Transverse colon (tissue), 4 donors: ENCODE results near the gene EED. TPM values are rescaled to one million over a fixed set of nuclear protein-coding genes. Genes with fewer than 3 reads are reported as not detected.

ENCODE experiments used
- DNase-seq: peaks from one replicate; pipeline ENCODE4 v3.0.0-alpha.2; 2019
- H3K27ac ChIP-seq, 4 donors: fragments of 200-600 bp; sonication (generic); 2 replicates each; pipeline ENCODE4 v1.5.1; 2016 to 2018; ENCODE audit warnings: inconsistent platforms in 4 of 4
- H3K27me3 ChIP-seq: fragments of 200-600 bp; sonication (generic); 2 replicates; pipeline ENCODE4 v1.5.1; 2017; ENCODE audit warnings: inconsistent platforms
- H3K36me3 ChIP-seq, 4 donors: fragments of 200-600 bp; sonication (generic); 2 replicates each; pipeline ENCODE4 v1.5.1; 2017 to 2019; ENCODE audit warnings: inconsistent platforms in 4 of 4
- H3K4me1 ChIP-seq, 4 donors: fragments of 200-600 bp; sonication (generic); 2 replicates each; pipeline ENCODE4 v1.5.1; 2017 to 2020; ENCODE audit warnings: inconsistent platforms in 4 of 4
- H3K4me3 ChIP-seq, 4 donors: fragments of 200-600 bp; sonication (generic); 1 replicate in 1 of 4; 2 replicates in 3 of 4; pipeline versions ENCODE4 v1.5.1 to v1.6.1; 2017 to 2019; ENCODE audit warnings: inconsistent platforms in 4 of 4
- H3K9me3 ChIP-seq, 2 donors: fragments of 200-600 bp; sonication (generic); 2 replicates each; pipeline ENCODE4 v1.5.1; 2017 to 2019; ENCODE audit warnings: inconsistent platforms in 2 of 2
- CTCF ChIP-seq, 5 experiments: fragments of 200-600 bp in 3 of 5; fragments of 450-650 bp in 2 of 5; sonication (generic) in 3 of 5; IDR thresholded peaks; 1 replicate in 2 of 5; 2 replicates in 3 of 5; pipeline ENCODE4 v1.5.1; 2016 to 2017; ENCODE audit warnings: antibody characterized with exemption in 5 of 5, inconsistent platforms in 3 of 5, mild to moderate bottlenecking in 2 of 5, moderate library complexity in 1 of 5
- EP300 ChIP-seq: sonication (generic); formaldehyde crosslinking; IDR thresholded peaks from one replicate; pipeline ENCODE4 v1.6.1; 2017; ENCODE audit warnings: antibody characterized with exemption, low read depth
- POLR2A ChIP-seq: fragments of 450-650 bp; IDR thresholded peaks from one replicate; pipeline ENCODE4 v1.6.1; 2016; ENCODE audit warnings: antibody characterized with exemption, mild to moderate bottlenecking, moderate library complexity
- POLR2AphosphoS5 ChIP-seq, 3 donors: sonication (generic); formaldehyde crosslinking; IDR thresholded peaks; one replicate each; pipeline ENCODE4 v1.6.1; 2016; ENCODE audit warnings: antibody characterized with exemption in 3 of 3
- WGBS, 2 donors: methylation state at CpG; one replicate each; pipeline ENCODE4 v1.1.5; 2018; ENCODE audit warnings: low coverage in 1 of 2; 5-methylcytosine and 5-hydroxymethylcytosine counted together
- in situ Hi-C, 4 donors: fragments of 200-750 bp; cut with MboI; loops; one replicate each; pipeline versions ENCODE4 v1.15.0 to v1.15.1; 2017; ENCODE audit warnings: low sequenced_read_pairs in 3 of 4, low pct_ligation_motif_present in 1 of 4, low pct_unique_long_range_greater_than_20kb in 1 of 4
- intact Hi-C: fragments of 100-400 bp; cut with DNase I; formaldehyde crosslinking; loops from one replicate; pipeline ENCODE4 v1.15.1; 2023; ENCODE audit warnings: low total_unique reads
- total RNA-seq, 4 donors: library from RNA; depleted of rRNA; stranded (reverse); fragments of >200 nt; gene quantifications; one replicate each; pipeline ENCODE4 v1.1.0, GENCODE V29; 2016

Gene EED
- total RNA-seq, 4 donors from 2014 or later, result 2.8 to 43.5 (median 23.5) TPM

DNA sequence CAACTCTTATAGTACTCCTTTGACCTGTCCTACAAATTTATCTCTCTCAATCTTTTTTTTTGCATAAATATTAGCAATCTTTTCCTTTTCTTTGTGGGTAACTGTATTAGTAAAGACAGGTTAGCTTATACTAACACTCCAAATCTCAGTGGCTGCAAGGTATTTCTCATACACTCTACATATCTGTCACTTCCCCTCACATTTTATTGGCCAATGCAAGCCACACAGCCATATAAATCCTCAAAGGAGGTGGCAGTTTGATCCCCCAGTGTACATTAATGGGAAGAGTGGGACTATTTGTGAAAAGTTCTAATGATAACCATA is 42.6 kb upstream of the EED start:
- no peaks in the 10 kb centered on the region for H3K36me3 ChIP-seq
- H3K9me3 ChIP-seq, result no peaks in the 10 kb centered on the region
- H3K27me3 ChIP-seq, result no peaks in the 10 kb centered on the region
- H3K27ac ChIP-seq, result peak overlapping the region in 3 of 4 donors; percentile 28 to 49 (median 49)
- TF ChIP-seq EP300 (no peak), POLR2A (no peak), CTCF (IDR thresholded peaks at IDR 0.05) (no peak), POLR2AphosphoS5 (IDR thresholded peaks at IDR 0.05) (no peak)
- H3K4me3 ChIP-seq, result peak overlapping the region in 3 of 4 donors; percentile 1 to 22 (median 14)
- DNase-seq, result no peak
- intact Hi-C loops, result no loop called here
- in situ Hi-C loops, result loop anchor here in 1 of 4 donors (25.0 kb wide), 2 partner anchors 265 to 340 kb away; partner anchors contain the start of gene CCDC83
- H3K4me1 ChIP-seq, result peaks cover 0 to 13% (median 0%) of the 10 kb centered on the region in 4 donors

DNA sequence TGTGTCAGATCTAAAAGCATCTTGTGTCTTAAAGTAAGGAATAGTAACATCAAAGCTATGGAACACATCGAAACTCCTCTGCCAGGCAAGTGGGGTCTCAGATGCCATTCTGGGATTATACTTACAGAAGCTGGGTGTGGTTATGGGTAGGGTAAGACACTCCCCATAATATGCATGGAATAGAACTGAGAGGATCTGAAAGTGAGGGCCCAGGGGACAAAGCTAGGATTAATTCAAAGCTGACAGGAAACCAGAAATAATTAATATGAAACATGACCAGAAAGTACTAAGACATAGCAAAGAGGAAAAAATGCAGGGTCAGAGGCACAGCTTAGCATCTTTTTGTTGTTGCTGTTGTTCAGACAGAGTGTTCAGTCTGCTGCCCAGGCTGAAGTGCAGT is 40.2 kb upstream of the EED start:
- Histone ChIP-seq H3K36me3 (no peaks in the 10 kb centered on the region), H3K27me3 (no peaks in the 10 kb centered on the region), H3K9me3 (no peaks in the 10 kb centered on the region), H3K4me3 (no peak overlapping the region), H3K27ac (no peak overlapping the region), H3K4me1 (peaks cover 0 to 12% (median 0%) of the 10 kb centered on the region in 4 donors)
- no peak for DNase-seq
- intact Hi-C loops (no loop called here), in situ Hi-C loops (loop anchor here in 1 of 4 donors (25.0 kb wide), 2 partner anchors 267 to 342 kb away; partner anchors contain the start of gene CCDC83)
- WGBS, 2 donors, result 83 to 93% methylated on average over 1 of the region's 1 CpG
- TF ChIP-seq EP300 (no peak), CTCF (IDR thresholded peaks at IDR 0.05) (no peak), POLR2A (no peak), POLR2AphosphoS5 (IDR thresholded peaks at IDR 0.05) (no peak)

DNA sequence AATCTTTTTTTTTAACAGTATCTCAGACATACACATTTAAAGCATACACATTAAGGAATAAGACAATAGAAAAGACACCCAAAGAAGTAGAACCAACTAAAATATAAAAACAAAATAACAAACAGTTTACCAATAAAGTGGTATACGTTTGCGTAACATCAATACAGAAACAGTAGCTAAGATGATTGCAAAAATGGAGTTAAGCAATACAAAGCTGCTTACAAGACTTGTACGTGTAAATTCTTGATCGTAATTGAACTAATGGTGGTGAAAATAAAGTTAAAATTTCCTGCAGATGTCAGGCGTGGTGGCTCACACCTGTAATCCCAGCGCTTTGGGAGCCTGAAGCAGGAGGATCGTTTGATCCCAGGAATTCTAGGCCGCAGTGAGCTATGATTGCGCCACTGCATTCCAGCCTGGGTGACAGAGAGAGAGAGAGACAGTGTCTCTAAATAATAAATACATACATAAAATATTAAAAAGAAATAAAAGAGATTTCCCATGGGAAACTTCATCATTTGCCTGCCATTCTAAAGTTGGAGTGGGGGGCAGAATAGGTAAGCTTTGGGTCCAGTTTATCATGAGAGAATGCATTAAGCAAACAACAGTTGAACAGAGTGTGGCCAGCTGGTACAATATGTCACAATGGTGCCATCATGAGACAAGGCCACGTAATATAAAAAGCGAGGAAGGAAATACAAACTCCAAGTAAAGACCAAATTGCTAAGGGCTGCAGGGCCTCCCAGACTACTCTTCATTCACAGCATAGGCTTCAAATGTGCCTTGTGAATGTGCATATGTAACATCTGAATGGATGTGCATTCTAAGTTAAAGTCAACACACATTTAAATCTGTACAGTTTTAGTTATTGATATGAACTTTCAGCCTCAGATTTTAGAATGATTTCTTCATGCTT is 38.9 kb upstream of the EED start:
- in situ Hi-C loops (loop anchor here in 1 of 4 donors (25.0 kb wide), 2 partner anchors 268 to 343 kb away; partner anchors contain the start of gene CCDC83), intact Hi-C loops (no loop called here)
- Histone ChIP-seq H3K4me3 (no peak overlapping the region), H3K9me3 (no peaks in the 10 kb centered on the region), H3K4me1 (peaks cover 0 to 12% (median 0%) of the 10 kb centered on the region in 4 donors), H3K27ac (no peak overlapping the region), H3K36me3 (no peaks in the 10 kb centered on the region), H3K27me3 (no peaks in the 10 kb centered on the region)
- DNase-seq, result no peak
- WGBS, 2 donors, result 87 to 95% methylated on average over 9 to 11 of the region's 11 CpGs
- no peak for TF ChIP-seq POLR2A
- TF ChIP-seq EP300, result no peak
- no peak for TF ChIP-seq POLR2AphosphoS5 (IDR thresholded peaks at IDR 0.05)
- TF ChIP-seq CTCF (IDR thresholded peaks at IDR 0.05), result no peak

DNA sequence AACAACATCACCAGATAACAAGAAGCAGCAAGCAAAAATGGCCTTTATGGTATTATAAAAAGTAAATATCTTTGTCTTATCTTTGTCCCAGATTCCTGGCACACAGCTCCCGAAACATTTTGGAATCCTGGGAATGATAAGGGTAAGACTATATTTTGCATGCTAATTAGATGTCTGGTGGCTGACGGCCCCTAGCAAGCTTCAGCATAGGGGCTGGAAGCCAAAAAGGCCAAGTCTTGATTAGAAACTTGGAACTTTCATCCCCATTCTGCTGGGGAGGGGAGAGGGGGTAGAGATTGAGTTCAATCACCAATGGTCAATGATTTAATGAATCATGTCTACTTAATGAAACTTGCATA is 38.2 kb upstream of the EED start:
- 66 to 76% methylated on average over 2 of the region's 2 CpGs for WGBS, 2 donors
- TF ChIP-seq CTCF (IDR thresholded peaks at IDR 0.05) (no peak), POLR2A (no peak), EP300 (no peak), POLR2AphosphoS5 (IDR thresholded peaks at IDR 0.05) (no peak)
- Histone ChIP-seq H3K27me3 (no peaks in the 10 kb centered on the region), H3K27ac (no peak overlapping the region), H3K9me3 (no peaks in the 10 kb centered on the region), H3K4me3 (no peak overlapping the region), H3K4me1 (peaks cover 0 to 12% (median 0%) of the 10 kb centered on the region in 4 donors), H3K36me3 (no peaks in the 10 kb centered on the region)
- in situ Hi-C loops (loop anchor here in 1 of 4 donors (25.0 kb wide), 2 partner anchors 269 to 344 kb away; partner anchors contain the start of gene CCDC83), intact Hi-C loops (no loop called here)
- no peak for DNase-seq
